ENCODE data around the gene CORO2A. TPM values are rescaled to one million over a fixed set of nuclear protein-coding genes. Genes with fewer than 3 reads are reported as not detected.

CORO2A gene
- total RNA-seq, 4 donors from 2014 or later, result 0.77 to 4.8 (median 0.86) TPM

DNA sequence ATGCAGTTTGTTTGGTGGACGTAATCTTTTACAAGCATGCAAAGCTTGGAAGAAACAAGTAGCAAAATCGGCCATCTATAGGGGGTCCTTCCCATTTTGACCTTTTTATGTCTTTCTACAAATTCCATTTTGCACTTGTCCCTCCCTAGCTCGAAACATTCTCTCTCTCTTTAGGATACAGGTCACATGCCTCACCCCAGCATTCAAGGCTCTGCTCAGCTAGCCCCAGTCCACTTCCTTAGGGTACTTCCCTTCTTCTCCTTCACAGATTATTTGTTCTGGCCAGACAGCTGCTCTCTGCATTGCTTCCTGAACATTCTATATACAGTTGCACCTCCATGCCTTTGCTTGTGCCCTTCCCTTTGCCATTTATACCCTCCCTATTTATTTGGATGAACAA, 41.7 kb downstream of the CORO2A start:
- Histone ChIP-seq H3K4me1 (no peaks in the 10 kb centered on the region), H3K9me3 (no peaks in the 10 kb centered on the region), H3K36me3 (no peaks in the 10 kb centered on the region), H3K27ac (no peak overlapping the region), H3K4me3 (no peak overlapping the region), H3K27me3 (no peaks in the 10 kb centered on the region)
- no peak for ATAC-seq
- 69 to 78% methylated on average over 2 to 3 of the region's 3 CpGs for WGBS, 2 donors (ENCODE audit: low coverage in 1 of 2)
- TF ChIP-seq POLR2A (IDR thresholded peaks at IDR 0.05) (no peak), POLR2AphosphoS5 (IDR thresholded peaks at IDR 0.05) (no peak), EP300 (IDR thresholded peaks at IDR 0.05) (no peak)
- TF ChIP-seq, protein P1, sequence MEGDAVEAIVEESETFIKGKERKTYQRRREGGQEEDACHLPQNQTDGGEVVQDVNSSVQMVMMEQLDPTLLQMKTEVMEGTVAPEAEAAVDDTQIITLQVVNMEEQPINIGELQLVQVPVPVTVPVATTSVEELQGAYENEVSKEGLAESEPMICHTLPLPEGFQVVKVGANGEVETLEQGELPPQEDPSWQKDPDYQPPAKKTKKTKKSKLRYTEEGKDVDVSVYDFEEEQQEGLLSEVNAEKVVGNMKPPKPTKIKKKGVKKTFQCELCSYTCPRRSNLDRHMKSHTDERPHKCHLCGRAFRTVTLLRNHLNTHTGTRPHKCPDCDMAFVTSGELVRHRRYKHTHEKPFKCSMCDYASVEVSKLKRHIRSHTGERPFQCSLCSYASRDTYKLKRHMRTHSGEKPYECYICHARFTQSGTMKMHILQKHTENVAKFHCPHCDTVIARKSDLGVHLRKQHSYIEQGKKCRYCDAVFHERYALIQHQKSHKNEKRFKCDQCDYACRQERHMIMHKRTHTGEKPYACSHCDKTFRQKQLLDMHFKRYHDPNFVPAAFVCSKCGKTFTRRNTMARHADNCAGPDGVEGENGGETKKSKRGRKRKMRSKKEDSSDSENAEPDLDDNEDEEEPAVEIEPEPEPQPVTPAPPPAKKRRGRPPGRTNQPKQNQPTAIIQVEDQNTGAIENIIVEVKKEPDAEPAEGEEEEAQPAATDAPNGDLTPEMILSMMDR (IDR thresholded peaks at IDR 0.05), result no peak

DNA sequence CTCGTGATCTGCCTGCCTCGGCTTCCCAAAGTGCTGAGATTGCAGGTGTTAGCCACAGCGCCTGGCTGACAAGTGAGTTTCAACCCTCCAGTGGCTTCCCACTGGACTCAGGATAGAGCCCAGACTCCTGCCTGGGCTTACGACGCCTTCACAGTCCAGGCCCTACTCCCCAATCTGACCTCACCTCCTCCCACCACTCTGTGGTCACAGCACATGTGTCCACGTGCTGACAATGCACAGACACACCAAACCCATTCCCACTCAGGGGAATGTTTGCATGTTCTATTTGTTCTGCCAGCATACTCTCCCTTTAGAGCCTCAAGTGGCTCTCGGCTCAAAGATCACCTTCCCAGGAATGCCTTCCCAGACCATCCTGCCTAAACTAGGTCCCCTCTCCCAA, 42.3 kb downstream of the CORO2A start:
- no peak overlapping the region for H3K4me3 ChIP-seq
- no peaks in the 10 kb centered on the region for H3K4me1 ChIP-seq
- no peaks in the 10 kb centered on the region for H3K27me3 ChIP-seq
- WGBS, 2 donors (ENCODE audit: low coverage in 1 of 2), result 40 to 50% methylated on average over 1 to 4 of the region's 7 CpGs
- no peak overlapping the region for H3K27ac ChIP-seq
- H3K9me3 ChIP-seq, result no peaks in the 10 kb centered on the region
- TF ChIP-seq EP300 (IDR thresholded peaks at IDR 0.05), result no peak
- no peak for TF ChIP-seq POLR2AphosphoS5 (IDR thresholded peaks at IDR 0.05)
- no peak for TF ChIP-seq POLR2A (IDR thresholded peaks at IDR 0.05)
- TF ChIP-seq, protein P1 (IDR thresholded peaks at IDR 0.05), result no peak
- H3K36me3 ChIP-seq, result no peaks in the 10 kb centered on the region
- ATAC-seq, result no peak

DNA sequence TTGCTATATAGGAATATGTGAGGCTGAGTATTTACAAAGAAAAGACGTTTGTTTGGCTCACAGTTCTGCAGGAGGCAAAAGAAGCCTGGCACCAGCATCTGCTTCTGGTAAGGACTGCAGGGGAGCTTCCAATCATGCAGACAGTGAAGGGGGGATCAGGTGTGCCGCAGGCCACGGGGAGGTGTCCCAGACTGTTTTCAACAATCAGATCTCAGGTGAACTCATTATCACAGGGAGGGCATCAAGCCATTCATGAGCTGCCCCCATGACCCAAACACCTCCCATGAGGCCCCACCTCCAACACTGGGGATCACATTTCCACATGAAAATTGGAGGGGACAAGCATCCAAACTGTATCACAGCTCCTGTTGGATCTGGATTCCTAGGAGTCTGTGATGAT, 43.0 kb downstream of the CORO2A start:
- Histone ChIP-seq H3K4me3 (no peak overlapping the region), H3K27ac (no peak overlapping the region), H3K9me3 (no peaks in the 10 kb centered on the region), H3K27me3 (no peaks in the 10 kb centered on the region), H3K36me3 (no peaks in the 10 kb centered on the region), H3K4me1 (no peaks in the 10 kb centered on the region)
- no peak for ATAC-seq
- TF ChIP-seq, protein P1 (IDR thresholded peaks at IDR 0.05), result no peak
- TF ChIP-seq EP300 (IDR thresholded peaks at IDR 0.05) (no peak), POLR2A (IDR thresholded peaks at IDR 0.05) (no peak), POLR2AphosphoS5 (IDR thresholded peaks at IDR 0.05) (no peak)
- 14 to 58% methylated on average over 1 to 2 of the region's 3 CpGs for WGBS, 2 donors (ENCODE audit: low coverage in 1 of 2)

DNA sequence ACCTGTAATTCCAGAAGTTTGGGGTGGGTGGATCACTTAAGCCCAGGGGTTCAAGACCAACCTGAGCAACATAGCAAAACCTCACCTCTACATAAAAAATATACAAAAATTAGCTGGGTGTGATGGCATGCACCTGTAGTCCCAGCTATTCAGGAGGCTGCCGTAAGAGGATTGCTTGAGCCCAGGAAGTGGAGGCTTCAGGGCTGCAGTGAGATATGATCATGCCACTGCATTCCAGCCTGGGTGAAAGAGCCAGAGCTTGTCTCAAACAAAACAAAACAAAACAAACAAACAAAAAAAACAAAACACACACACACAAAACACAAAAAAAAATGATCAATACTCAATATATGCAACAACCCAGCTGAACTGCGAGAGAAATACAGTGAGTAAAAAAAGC, 44.0 kb downstream of the CORO2A start:
- Histone ChIP-seq H3K36me3 (no peaks in the 10 kb centered on the region), H3K4me3 (no peak overlapping the region), H3K9me3 (no peaks in the 10 kb centered on the region), H3K27me3 (no peaks in the 10 kb centered on the region), H3K4me1 (no peaks in the 10 kb centered on the region), H3K27ac (no peak overlapping the region)
- no peak for ATAC-seq
- TF ChIP-seq EP300 (IDR thresholded peaks at IDR 0.05), result no peak
- TF ChIP-seq POLR2A (IDR thresholded peaks at IDR 0.05), result no peak
- TF ChIP-seq POLR2AphosphoS5 (IDR thresholded peaks at IDR 0.05), result no peak
- TF ChIP-seq, protein P1 (IDR thresholded peaks at IDR 0.05), result no peak
- 72 to 82% methylated on average over 2 of the region's 2 CpGs for WGBS, 2 donors (ENCODE audit: low coverage in 1 of 2)

DNA sequence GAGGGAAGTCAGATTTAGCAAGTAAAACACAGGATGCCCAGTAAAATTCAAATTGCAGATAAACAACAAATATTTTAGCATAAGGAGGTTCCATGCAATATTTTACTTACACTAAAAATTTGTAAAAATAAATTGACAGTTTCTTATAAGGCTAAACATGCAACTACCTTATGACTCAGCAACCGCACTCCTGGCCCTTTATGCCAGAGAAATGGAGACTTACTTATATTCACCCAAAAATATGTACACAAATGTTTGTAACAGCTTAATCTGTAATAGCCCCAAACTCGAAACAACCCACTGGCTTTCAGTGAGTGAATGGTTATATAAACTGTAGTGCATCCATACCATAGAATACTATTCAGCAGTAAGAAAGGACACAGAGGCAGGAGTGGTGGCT, 44.9 kb downstream of the CORO2A start:
- WGBS, 2 donors (ENCODE audit: low coverage in 1 of 2), result 84 to 96% methylated on average over 2 of the region's 2 CpGs
- no peak for ATAC-seq
- Histone ChIP-seq H3K27ac (no peak overlapping the region), H3K4me1 (no peaks in the 10 kb centered on the region), H3K36me3 (no peaks in the 10 kb centered on the region), H3K27me3 (no peaks in the 10 kb centered on the region), H3K9me3 (no peaks in the 10 kb centered on the region), H3K4me3 (no peak overlapping the region)
- TF ChIP-seq POLR2AphosphoS5 (IDR thresholded peaks at IDR 0.05) (no peak), EP300 (IDR thresholded peaks at IDR 0.05) (no peak), POLR2A (IDR thresholded peaks at IDR 0.05) (no peak)
- TF ChIP-seq, protein P1 (IDR thresholded peaks at IDR 0.05), result no peak
